SK-N-SH (cell line): ENCODE measurements around the gene OPN1LW. TPM values are rescaled to one million over a fixed set of nuclear protein-coding genes. Genes with fewer than 3 reads are reported as not detected.

ENCODE experiments used
- CTCF ChIA-PET: fragments of 300-600, 350-600 bp; formaldehyde crosslinking; extraction: SDS; loops from one replicate; lab custom pipeline; 2021; lab: Yijun Ruan, JAX
- POLR2A ChIA-PET: fragments of 350-600 bp; sonication (Branson Sonifier 250); formaldehyde crosslinking; extraction: SDS; loops from one replicate; lab custom pipeline; 2020; ENCODE audit warnings: antibody characterized with exemption, inconsistent platforms; lab: Yijun Ruan, JAX
- DNase-seq: peaks from one replicate; pipeline ENCODE4 v3.0.0; 2012
- H2AFZ ChIP-seq: fragments of 200-600 bp; sonication (generic); 2 replicates; pipeline ENCODE4 v1.8.1; 2016; ENCODE audit warnings: antibody characterized with exemption, mild to moderate bottlenecking, low read depth
- H3F3A ChIP-seq: fragments of 200-600 bp; sonication (generic); replicated peaks from 2 replicates; pipeline ENCODE3; 2016; ENCODE audit warnings: antibody characterized with exemption, mild to moderate bottlenecking; ENCODE audit not compliant: insufficient read depth
- H3K27ac ChIP-seq, 2 experiments: fragments of 200-500 bp in 1 of 2; fragments of 200-600 bp in 1 of 2; sonication (Bioruptor generic) in 1 of 2; sonication (generic), shearing (Covaris generic) in 1 of 2; 2 replicates each; pipeline versions ENCODE4 v1.5.1 to v1.6.1; 2014 to 2016; ENCODE audit warnings: low read depth in 2 of 2, inconsistent platforms in 1 of 2, low read length in 1 of 2, mild to moderate bottlenecking in 1 of 2, mixed read lengths in 1 of 2
- H3K27me3 ChIP-seq: fragments of 200-600 bp; sonication (generic), shearing (Covaris generic); 2 replicates; pipeline ENCODE4 v1.6.1; 2016; ENCODE audit warnings: mixed run types; ENCODE audit not compliant: insufficient read depth
- H3K36me3 ChIP-seq, 2 experiments: fragments of 200-500 bp in 1 of 2; fragments of 200-600 bp in 1 of 2; sonication (Bioruptor generic) in 1 of 2; sonication (generic) in 1 of 2; replicated peaks in 1 of 2; 2 replicates each; pipeline versions ENCODE3 to v1.5.1; 2014 to 2016; ENCODE audit warnings: low read length in 1 of 2, mild to moderate bottlenecking in 1 of 2; ENCODE audit not compliant: insufficient read depth in 2 of 2, control insufficient read depth in 1 of 2
- H3K4me1 ChIP-seq, 2 experiments: fragments of 200-500 bp in 1 of 2; fragments of 200-600 bp in 1 of 2; sonication (Bioruptor generic) in 1 of 2; sonication (generic), shearing (Covaris generic) in 1 of 2; 2 replicates each; pipeline versions ENCODE4 v1.5.1 to v1.6.1; 2014 to 2016; ENCODE audit warnings: low read depth in 1 of 2, low read length in 1 of 2, mixed run types in 1 of 2; ENCODE audit not compliant: insufficient read depth in 2 of 2, control insufficient read depth in 1 of 2
- H3K4me2 ChIP-seq: fragments of 200-600 bp; sonication (generic), shearing (Covaris generic); 2 replicates; pipeline ENCODE4 v1.6.1; 2017; ENCODE audit warnings: mixed run types
- H3K4me3 ChIP-seq, 2 experiments: fragments of 200-500 bp in 1 of 2; fragments of 200-600 bp in 1 of 2; sonication (Bioruptor generic) in 1 of 2; sonication (generic), shearing (Covaris generic) in 1 of 2; 2 replicates each; pipeline versions ENCODE4 v1.5.1 to v1.8.1; 2014 to 2016; ENCODE audit warnings: low read depth in 2 of 2, inconsistent platforms in 1 of 2, low read length in 1 of 2, mild to moderate bottlenecking in 1 of 2, mixed read lengths in 1 of 2, moderate library complexity in 1 of 2
- H3K79me2 ChIP-seq: fragments of 200-600 bp; sonication (generic); 2 replicates; pipeline ENCODE4 v1.8.1; 2017; ENCODE audit warnings: mild to moderate bottlenecking; ENCODE audit not compliant: insufficient read depth
- H3K9ac ChIP-seq: fragments of 200-600 bp; sonication (generic); 2 replicates; pipeline ENCODE4 v1.6.1; 2017; ENCODE audit warnings: mixed run types
- H3K9me2 ChIP-seq: fragments of 200-600 bp; sonication (generic); 2 replicates; pipeline ENCODE4 v1.6.1; 2017; ENCODE audit warnings: mixed run types
- H3K9me3 ChIP-seq: fragments of 200-600 bp; sonication (generic); 2 replicates; pipeline ENCODE4 v1.6.1; 2017; ENCODE audit warnings: mixed run types, mild to moderate bottlenecking, moderate library complexity
- H4K20me1 ChIP-seq: fragments of 200-600 bp; sonication (generic); 2 replicates; pipeline ENCODE4 v1.6.1; 2017; ENCODE audit warnings: mild to moderate bottlenecking, mixed run types; ENCODE audit not compliant: insufficient read depth
- CHD2 ChIP-seq: fragments of 150-350 bp; IDR thresholded peaks from 2 replicates; pipeline ENCODE4 v1.6.1; 2018; ENCODE audit warnings: low read length; ENCODE audit not compliant: partially characterized antibody
- EP300 ChIP-seq, 2 experiments: IDR thresholded peaks; 2 replicates each; pipeline versions ENCODE4 v1.4.0 to v1.6.1; 2012; ENCODE audit warnings: borderline replicate concordance in 1 of 2, low read depth in 1 of 2, low read length in 1 of 2
- EZH2phosphoT487 ChIP-seq: fragments of 200-600 bp; sonication (generic); IDR thresholded peaks from 2 replicates; pipeline ENCODE4 v1.6.1; 2017; ENCODE audit warnings: low read depth, mixed run types, mild to moderate bottlenecking, antibody characterized with exemption, moderate library complexity, borderline replicate concordance
- FOXM1 ChIP-seq: IDR thresholded peaks from 2 replicates; pipeline ENCODE4 v1.4.0; 2012; ENCODE audit warnings: low read depth, mild to moderate bottlenecking
- GATA2 ChIP-seq: sonication (generic); formaldehyde crosslinking; IDR thresholded peaks from 2 replicates; pipeline ENCODE4 v1.5.0; 2020; ENCODE audit warnings: mild to moderate bottlenecking, missing genetic modification reagents
- MEF2A ChIP-seq: IDR thresholded peaks from 2 replicates; pipeline ENCODE4 v1.4.0; 2012; ENCODE audit warnings: low read depth, borderline replicate concordance
- MXI1 ChIP-seq: IDR thresholded peaks from 2 replicates; pipeline ENCODE4 v1.6.1; 2012; ENCODE audit warnings: mild to moderate bottlenecking, low read depth, low read length, improper control_type of control experiment
- NFIC ChIP-seq: IDR thresholded peaks from 2 replicates; pipeline ENCODE4 v1.4.0; 2012; ENCODE audit warnings: borderline replicate concordance
- RXRA ChIP-seq: IDR thresholded peaks from 2 replicates; pipeline ENCODE4 v1.4.0; 2012; ENCODE audit warnings: low read depth, mild to moderate bottlenecking, borderline replicate concordance
- SIN3A ChIP-seq: IDR thresholded peaks from 2 replicates; pipeline ENCODE4 v1.6.1; 2012; ENCODE audit warnings: low read depth, mild to moderate bottlenecking, low read length, moderate library complexity, borderline replicate concordance
- TEAD4 ChIP-seq: IDR thresholded peaks from 2 replicates; pipeline ENCODE4 v1.4.0; 2012; ENCODE audit warnings: mild to moderate bottlenecking, borderline replicate concordance; ENCODE audit not compliant: insufficient read depth
- WGBS: methylation state at CpG from one replicate; pipeline ENCODE4 v1.1.6; 2017; ENCODE audit warnings: low lambda C conversion rate; 5-methylcytosine and 5-hydroxymethylcytosine counted together
- polyA plus RNA-seq, 3 experiments: library from polyadenylated mRNA; depleted of rRNA; stranded (reverse); fragments of >200 nt; gene quantifications; 2 replicates each; pipeline ENCODE4 v1.2.3, GENCODE V29; 2012
- TF ChIP-seq, protein P1 (sequence below): fragments of 150-350 bp; IDR thresholded peaks from 2 replicates; pipeline ENCODE4 v1.6.1; 2017; ENCODE audit warnings: antibody characterized with exemption, low read length, low read depth, borderline replicate concordance
- TF ChIP-seq, protein P2 (sequence below): fragments of 200-600 bp; sonication (generic); IDR thresholded peaks from 2 replicates; pipeline ENCODE4 v1.6.1; 2017; ENCODE audit warnings: antibody characterized with exemption, mild to moderate bottlenecking, moderate library complexity
- TF ChIP-seq, protein P3 (sequence below): IDR thresholded peaks from 2 replicates; pipeline ENCODE4 v1.4.0; 2012; ENCODE audit warnings: low read depth, borderline replicate concordance
- TF ChIP-seq, protein P4 (sequence below): fragments of 150-350 bp; IDR thresholded peaks from 2 replicates; pipeline ENCODE4 v1.6.1; 2016; ENCODE audit warnings: mild to moderate bottlenecking, low read depth, low read length
- TF ChIP-seq, protein P5 (sequence below): IDR thresholded peaks from 2 replicates; pipeline ENCODE4 v1.4.0; 2012; ENCODE audit warnings: low read depth, borderline replicate concordance

OPN1LW gene
- polyA plus RNA-seq, 1 of the 3 experiments (the other 2 are of a cell fraction): not detected

DNA sequence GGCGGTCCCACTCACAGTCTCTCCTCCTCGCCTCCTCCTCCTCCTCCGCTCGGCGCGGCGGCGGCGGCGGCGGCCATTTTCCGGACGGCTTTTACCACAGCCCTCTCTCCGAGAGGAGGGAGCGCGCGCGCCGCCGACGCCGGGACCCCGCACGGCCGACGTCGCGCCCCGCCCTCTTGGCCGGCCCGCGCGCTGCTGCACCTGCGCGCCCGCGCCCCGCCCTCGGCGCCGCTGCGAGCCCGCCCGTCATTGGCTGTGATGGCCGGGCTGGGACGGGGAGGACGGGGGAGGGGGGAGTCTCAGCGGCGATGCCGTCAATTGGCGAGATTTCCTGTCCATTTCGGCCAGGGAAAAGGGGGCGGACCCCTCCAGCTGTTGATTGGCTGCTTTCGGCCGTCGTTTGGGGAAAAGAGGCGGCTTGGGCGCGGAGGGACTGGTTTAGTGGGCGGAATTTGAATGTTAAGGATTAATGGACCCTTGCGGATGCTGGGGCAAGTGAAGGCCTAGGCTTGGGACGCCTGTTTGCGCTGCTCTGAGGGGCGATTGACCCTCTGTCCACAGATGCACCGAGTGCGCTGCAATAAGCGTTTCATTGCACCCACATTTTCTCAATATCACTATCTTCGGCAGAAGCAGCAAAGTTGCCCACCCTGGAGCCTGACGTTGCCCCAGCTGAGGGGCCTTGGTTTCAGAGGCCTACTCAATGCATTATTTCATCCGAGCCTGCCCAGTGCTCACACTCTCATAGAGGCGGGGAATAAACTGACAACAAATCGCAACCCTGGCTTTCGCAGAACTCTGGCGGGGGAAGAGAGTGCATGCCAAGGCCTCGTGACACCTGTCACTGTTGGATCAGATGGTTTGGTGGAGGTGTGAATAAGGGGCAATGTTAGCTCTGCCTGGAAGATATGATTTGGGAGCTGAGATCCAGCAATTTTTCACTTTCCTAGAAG lies 46.2 kb upstream of the OPN1LW start, which contains the start of gene MECP2 (continued):
- TF ChIP-seq GATA2 (CRISPR knock-in tag): no peak
- TF ChIP-seq FOXM1: no peak
- TF ChIP-seq, protein P1, sequence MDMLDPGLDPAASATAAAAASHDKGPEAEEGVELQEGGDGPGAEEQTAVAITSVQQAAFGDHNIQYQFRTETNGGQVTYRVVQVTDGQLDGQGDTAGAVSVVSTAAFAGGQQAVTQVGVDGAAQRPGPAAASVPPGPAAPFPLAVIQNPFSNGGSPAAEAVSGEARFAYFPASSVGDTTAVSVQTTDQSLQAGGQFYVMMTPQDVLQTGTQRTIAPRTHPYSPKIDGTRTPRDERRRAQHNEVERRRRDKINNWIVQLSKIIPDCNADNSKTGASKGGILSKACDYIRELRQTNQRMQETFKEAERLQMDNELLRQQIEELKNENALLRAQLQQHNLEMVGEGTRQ: no peak
- no peak for TF ChIP-seq MEF2A
- TF ChIP-seq, protein P2, sequence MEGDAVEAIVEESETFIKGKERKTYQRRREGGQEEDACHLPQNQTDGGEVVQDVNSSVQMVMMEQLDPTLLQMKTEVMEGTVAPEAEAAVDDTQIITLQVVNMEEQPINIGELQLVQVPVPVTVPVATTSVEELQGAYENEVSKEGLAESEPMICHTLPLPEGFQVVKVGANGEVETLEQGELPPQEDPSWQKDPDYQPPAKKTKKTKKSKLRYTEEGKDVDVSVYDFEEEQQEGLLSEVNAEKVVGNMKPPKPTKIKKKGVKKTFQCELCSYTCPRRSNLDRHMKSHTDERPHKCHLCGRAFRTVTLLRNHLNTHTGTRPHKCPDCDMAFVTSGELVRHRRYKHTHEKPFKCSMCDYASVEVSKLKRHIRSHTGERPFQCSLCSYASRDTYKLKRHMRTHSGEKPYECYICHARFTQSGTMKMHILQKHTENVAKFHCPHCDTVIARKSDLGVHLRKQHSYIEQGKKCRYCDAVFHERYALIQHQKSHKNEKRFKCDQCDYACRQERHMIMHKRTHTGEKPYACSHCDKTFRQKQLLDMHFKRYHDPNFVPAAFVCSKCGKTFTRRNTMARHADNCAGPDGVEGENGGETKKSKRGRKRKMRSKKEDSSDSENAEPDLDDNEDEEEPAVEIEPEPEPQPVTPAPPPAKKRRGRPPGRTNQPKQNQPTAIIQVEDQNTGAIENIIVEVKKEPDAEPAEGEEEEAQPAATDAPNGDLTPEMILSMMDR: no peak

DNA sequence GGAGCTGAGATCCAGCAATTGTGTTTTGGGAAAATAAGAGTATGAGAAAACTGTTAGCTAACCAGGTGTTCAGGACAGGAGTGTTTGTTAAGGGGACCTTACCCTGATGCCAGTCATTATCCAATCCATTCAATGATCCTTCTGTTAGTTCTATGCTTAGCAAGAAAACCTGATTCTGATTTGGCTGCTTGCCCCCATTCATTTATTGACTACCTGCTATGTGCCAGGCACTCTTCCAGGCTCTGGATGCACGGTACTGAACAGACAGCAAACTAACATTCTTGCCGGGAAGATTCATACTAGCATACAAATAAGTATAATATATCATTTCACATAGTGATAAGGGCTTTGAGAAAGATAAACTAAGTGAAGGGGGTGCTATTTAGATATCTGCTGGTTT lies 45.5 kb upstream of the OPN1LW start:
- no peak overlapping the region for H3K4me2 ChIP-seq
- peaks cover 33% of the 10 kb centered on the region for H4K20me1 ChIP-seq
- H3K9ac ChIP-seq: no peak overlapping the region
- H3K36me3 ChIP-seq: no peaks in the 10 kb centered on the region
- peaks cover 0 to 21% of the 10 kb centered on the region in 2 experiments; a peak in 3 of 4 replicates for H3K4me1 ChIP-seq
- H3K27ac ChIP-seq: no peak overlapping the region
- H3K27me3 ChIP-seq: peaks cover 9% of the 10 kb centered on the region; the same call in 1 of the 2 replicates
- no peak for TF ChIP-seq NFIC
- TF ChIP-seq, all 33 proteins: peak for 0
- no peak for DNase-seq
- 36% methylated on average over 2 of the region's 2 CpGs for WGBS
- Histone ChIP-seq H3K9me3 (no peaks in the 10 kb centered on the region), H2AFZ (no peak overlapping the region; the same call in 1 of the 2 replicates), H3K79me2 (peaks cover 34% of the 10 kb centered on the region), H3K9me2 (no peaks in the 10 kb centered on the region), H3F3A (no peaks in the 10 kb centered on the region), H3K4me3 (no peak overlapping the region)
- CTCF ChIA-PET: interaction anchor here (0.6 to 1.6 kb wide), 2 partner anchors 39 to 85 kb away, joined by 3 to 6 read pairs; no protein-coding TSS in a partner anchor
- POLR2A ChIA-PET: no interaction called here

DNA sequence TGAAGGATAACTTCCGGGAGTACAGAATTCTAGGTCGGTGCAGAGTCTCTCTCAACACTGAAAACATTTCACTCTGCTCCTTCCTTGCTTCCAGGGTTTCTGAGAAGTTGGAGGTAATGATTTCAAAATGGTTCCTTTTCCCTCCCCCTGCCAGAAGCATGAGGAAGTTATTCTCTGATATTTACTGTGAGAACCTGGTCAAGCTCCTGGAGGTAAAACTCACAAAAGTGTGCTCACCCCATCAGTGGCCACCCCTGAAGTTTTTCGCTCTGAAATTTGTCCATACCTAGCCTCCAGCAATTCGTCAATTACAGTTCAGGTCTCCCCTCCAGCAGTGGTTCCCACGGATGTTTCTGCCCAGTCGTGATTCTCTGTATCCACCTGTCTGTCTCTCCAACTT lies 30.3 kb upstream of the OPN1LW start:
- Histone ChIP-seq H3K36me3 (no peaks in the 10 kb centered on the region), H2AFZ (no peak overlapping the region)
- TF ChIP-seq, protein P3, sequence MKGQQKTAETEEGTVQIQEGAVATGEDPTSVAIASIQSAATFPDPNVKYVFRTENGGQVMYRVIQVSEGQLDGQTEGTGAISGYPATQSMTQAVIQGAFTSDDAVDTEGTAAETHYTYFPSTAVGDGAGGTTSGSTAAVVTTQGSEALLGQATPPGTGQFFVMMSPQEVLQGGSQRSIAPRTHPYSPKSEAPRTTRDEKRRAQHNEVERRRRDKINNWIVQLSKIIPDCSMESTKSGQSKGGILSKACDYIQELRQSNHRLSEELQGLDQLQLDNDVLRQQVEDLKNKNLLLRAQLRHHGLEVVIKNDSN: no peak
- no peak for TF ChIP-seq SIN3A
- no peak for TF ChIP-seq EZH2phosphoT487
- TF ChIP-seq NFIC: no peak
- TF ChIP-seq MXI1: no peak
- TF ChIP-seq RXRA: no peak
- TF ChIP-seq, protein P4, sequence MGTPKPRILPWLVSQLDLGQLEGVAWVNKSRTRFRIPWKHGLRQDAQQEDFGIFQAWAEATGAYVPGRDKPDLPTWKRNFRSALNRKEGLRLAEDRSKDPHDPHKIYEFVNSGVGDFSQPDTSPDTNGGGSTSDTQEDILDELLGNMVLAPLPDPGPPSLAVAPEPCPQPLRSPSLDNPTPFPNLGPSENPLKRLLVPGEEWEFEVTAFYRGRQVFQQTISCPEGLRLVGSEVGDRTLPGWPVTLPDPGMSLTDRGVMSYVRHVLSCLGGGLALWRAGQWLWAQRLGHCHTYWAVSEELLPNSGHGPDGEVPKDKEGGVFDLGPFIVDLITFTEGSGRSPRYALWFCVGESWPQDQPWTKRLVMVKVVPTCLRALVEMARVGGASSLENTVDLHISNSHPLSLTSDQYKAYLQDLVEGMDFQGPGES: no peak
- no peak for TF ChIP-seq TEAD4
- no peak for TF ChIP-seq CHD2
- TF ChIP-seq, protein P5, sequence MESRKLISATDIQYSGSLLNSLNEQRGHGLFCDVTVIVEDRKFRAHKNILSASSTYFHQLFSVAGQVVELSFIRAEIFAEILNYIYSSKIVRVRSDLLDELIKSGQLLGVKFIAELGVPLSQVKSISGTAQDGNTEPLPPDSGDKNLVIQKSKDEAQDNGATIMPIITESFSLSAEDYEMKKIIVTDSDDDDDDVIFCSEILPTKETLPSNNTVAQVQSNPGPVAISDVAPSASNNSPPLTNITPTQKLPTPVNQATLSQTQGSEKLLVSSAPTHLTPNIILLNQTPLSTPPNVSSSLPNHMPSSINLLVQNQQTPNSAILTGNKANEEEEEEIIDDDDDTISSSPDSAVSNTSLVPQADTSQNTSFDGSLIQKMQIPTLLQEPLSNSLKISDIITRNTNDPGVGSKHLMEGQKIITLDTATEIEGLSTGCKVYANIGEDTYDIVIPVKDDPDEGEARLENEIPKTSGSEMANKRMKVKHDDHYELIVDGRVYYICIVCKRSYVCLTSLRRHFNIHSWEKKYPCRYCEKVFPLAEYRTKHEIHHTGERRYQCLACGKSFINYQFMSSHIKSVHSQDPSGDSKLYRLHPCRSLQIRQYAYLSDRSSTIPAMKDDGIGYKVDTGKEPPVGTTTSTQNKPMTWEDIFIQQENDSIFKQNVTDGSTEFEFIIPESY: no peak
- TF ChIP-seq EP300 (IDR thresholded peaks at IDR 0.05; ENCODE audit: borderline replicate concordance in 1 of 2, low read depth in 1 of 2, low read length in 1 of 2): no peak

More for the DNA sequence above, 30.3 kb upstream of the OPN1LW start:
- Histone ChIP-seq H3K9me3 (no peaks in the 10 kb centered on the region), H3F3A (no peaks in the 10 kb centered on the region), H3K4me1 (peaks cover 0 to 8% of the 10 kb centered on the region in 2 experiments; a peak in 1 of 4 replicates), H3K4me2 (no peak overlapping the region), H3K27ac (no peak overlapping the region), H3K79me2 (no peaks in the 10 kb centered on the region), H4K20me1 (no peaks in the 10 kb centered on the region), H3K4me3 (no peak overlapping the region), H3K9ac (no peak overlapping the region), H3K9me2 (no peaks in the 10 kb centered on the region), H3K27me3 (peaks cover 24% of the 10 kb centered on the region; the same call in 1 of the 2 replicates)
- WGBS: 34% methylated on average over 6 of the region's 6 CpGs
- CTCF ChIA-PET: no interaction called here
- POLR2A ChIA-PET: no interaction called here
- DNase-seq: no peak
